Stimulated activated naive B cell treated with anti-CD40 and anti-IgM and Interleukin-4, amounts not matched to agents 10 μg/mL and 1 μg/mL and 100 μg/mL, for 72 hours (primary cell): ENCODE data around the gene MYO1B.

Source experiments
- ATAC-seq, 2 donors: fragments of 150-1000 bp; cut with Tn5 transposase; replicated peaks; 2 replicates each; pipeline ENCODE4 v1.10.0; 2021; ENCODE audit warnings: moderate library complexity in 1 of 2
- DNase-seq: peaks from one replicate; pipeline ENCODE4 v3.0.0; 2021
- H3K27ac Mint-ChIP-seq: one replicate; pipeline ENCODE4 v1.8.0; 2022; ENCODE audit warnings: mild to moderate bottlenecking, mixed read lengths
- H3K27me3 Mint-ChIP-seq, 2 donors: one replicate each; pipeline ENCODE4 v1.8.0; 2022; ENCODE audit warnings: mixed read lengths in 2 of 2
- H3K36me3 Mint-ChIP-seq, 2 donors: one replicate each; pipeline ENCODE4 v1.8.0; 2022; ENCODE audit warnings: mixed read lengths in 2 of 2, mild to moderate bottlenecking in 1 of 2
- H3K4me1 Mint-ChIP-seq, 2 donors: one replicate each; pipeline ENCODE4 v1.8.0; 2022; ENCODE audit warnings: mixed read lengths in 2 of 2, mild to moderate bottlenecking in 1 of 2
- H3K4me3 Mint-ChIP-seq, 2 donors: one replicate each; pipeline ENCODE4 v1.8.0; 2022; ENCODE audit warnings: mild to moderate bottlenecking in 2 of 2, mixed read lengths in 2 of 2, moderate library complexity in 1 of 2
- H3K9me3 Mint-ChIP-seq, 2 donors: one replicate each; pipeline ENCODE4 v1.8.0; 2022; ENCODE audit warnings: mixed read lengths in 2 of 2, mild to moderate bottlenecking in 1 of 2

The MYO1B gene

DNA sequence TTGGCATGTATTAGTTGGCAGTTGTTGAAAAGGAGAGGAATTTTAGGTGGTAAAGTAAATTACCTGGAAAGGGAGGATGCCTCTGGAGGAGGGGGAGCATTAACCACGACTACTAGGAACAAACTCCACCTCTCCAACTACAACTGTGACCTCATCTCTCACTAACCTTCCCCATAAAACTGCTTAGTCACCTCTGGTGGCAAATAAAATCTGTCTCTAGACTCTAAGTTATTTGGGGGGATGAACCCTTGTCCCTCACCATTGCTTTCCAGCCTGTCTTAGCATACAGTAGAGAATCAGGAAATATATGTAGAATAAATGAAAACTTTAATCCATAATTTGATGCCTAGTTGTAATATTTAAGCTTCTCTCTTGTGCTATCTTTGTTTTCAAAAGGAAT lies 27.6 kb upstream of the MYO1B start:
- H3K9me3 Mint-ChIP-seq: peaks cover 10 to 15% of the 10 kb centered on the region in 2 donors
- DNase-seq (no peak), ATAC-seq (no peak)

GRCh38 chr2:191218292-191218898 lies 26.8 kb upstream of the MYO1B start:
- no peak for DNase-seq
- H3K9me3 Mint-ChIP-seq: peaks cover 9 to 12% of the 10 kb centered on the region in 2 donors
- peaks cover 0 to 6% of the 10 kb centered on the region in 2 donors for H3K27me3 Mint-ChIP-seq
- H3K4me1 Mint-ChIP-seq: peaks cover 22 to 40% of the 10 kb centered on the region in 2 donors
- H3K36me3 Mint-ChIP-seq: peaks cover 2 to 13% of the 10 kb centered on the region in 2 donors
- peak; percentile 53 to 54 for ATAC-seq
- H3K27ac Mint-ChIP-seq: no peak overlapping the region
- no peak overlapping the region for H3K4me3 Mint-ChIP-seq

More for the DNA sequence above, 27.6 kb upstream of the MYO1B start:
- Mint-ChIP-seq H3K27me3 (peaks cover 0 to 6% of the 10 kb centered on the region in 2 donors), H3K4me3 (no peak overlapping the region), H3K4me1 (peaks cover 17 to 32% of the 10 kb centered on the region in 2 donors), H3K36me3 (peaks cover 2 to 13% of the 10 kb centered on the region in 2 donors), H3K27ac (no peak overlapping the region)

- ATAC-seq: peak; percentile 68 to 70
- H3K4me1 Mint-ChIP-seq: peaks cover 22 to 41% of the 10 kb centered on the region in 2 donors
- H3K4me3 Mint-ChIP-seq: no peak overlapping the region
- peaks cover 9 to 12% of the 10 kb centered on the region in 2 donors for H3K9me3 Mint-ChIP-seq
- H3K36me3 Mint-ChIP-seq: peaks cover 2 to 13% of the 10 kb centered on the region in 2 donors
- DNase-seq: no peak
- H3K27ac Mint-ChIP-seq: peak overlapping the region; percentile 9
- no peaks in the 10 kb centered on the region for H3K27me3 Mint-ChIP-seq
Observed at GRCh38 chr2:191220671-191221070, 24.5 kb upstream of the MYO1B start.

- ATAC-seq: no peak
- Mint-ChIP-seq H3K4me1 (peaks cover 22 to 41% of the 10 kb centered on the region in 2 donors), H3K9me3 (peaks cover 9 to 12% of the 10 kb centered on the region in 2 donors), H3K27me3 (no peaks in the 10 kb centered on the region), H3K36me3 (peaks cover 2 to 13% of the 10 kb centered on the region in 2 donors), H3K4me3 (no peak overlapping the region), H3K27ac (no peak overlapping the region)
- DNase-seq: no peak
Observed at GRCh38 chr2:191221666-191222065, 23.5 kb upstream of the MYO1B start.

GRCh38 chr2:191222507-191222906 lies 22.7 kb upstream of the MYO1B start:
- peak; percentile 70 to 72 for ATAC-seq
- DNase-seq: peak; percentile 40
- no peak overlapping the region for H3K27ac Mint-ChIP-seq
- no peaks in the 10 kb centered on the region for H3K27me3 Mint-ChIP-seq
- H3K9me3 Mint-ChIP-seq: peaks cover 9 to 12% of the 10 kb centered on the region in 2 donors
- H3K4me3 Mint-ChIP-seq: no peak overlapping the region
- H3K36me3 Mint-ChIP-seq: peaks cover 2 to 13% of the 10 kb centered on the region in 2 donors
- peaks cover 22 to 41% of the 10 kb centered on the region in 2 donors for H3K4me1 Mint-ChIP-seq

GRCh38 chr2:191222952-191223351 lies 22.3 kb upstream of the MYO1B start:
- peaks cover 22 to 41% of the 10 kb centered on the region in 2 donors for H3K4me1 Mint-ChIP-seq
- H3K36me3 Mint-ChIP-seq: peaks cover 2 to 13% of the 10 kb centered on the region in 2 donors
- DNase-seq: no peak
- H3K4me3 Mint-ChIP-seq: no peak overlapping the region
- no peaks in the 10 kb centered on the region for H3K27me3 Mint-ChIP-seq
- H3K9me3 Mint-ChIP-seq: peaks cover 9 to 12% of the 10 kb centered on the region in 2 donors
- no peak for ATAC-seq
- no peak overlapping the region for H3K27ac Mint-ChIP-seq

DNA sequence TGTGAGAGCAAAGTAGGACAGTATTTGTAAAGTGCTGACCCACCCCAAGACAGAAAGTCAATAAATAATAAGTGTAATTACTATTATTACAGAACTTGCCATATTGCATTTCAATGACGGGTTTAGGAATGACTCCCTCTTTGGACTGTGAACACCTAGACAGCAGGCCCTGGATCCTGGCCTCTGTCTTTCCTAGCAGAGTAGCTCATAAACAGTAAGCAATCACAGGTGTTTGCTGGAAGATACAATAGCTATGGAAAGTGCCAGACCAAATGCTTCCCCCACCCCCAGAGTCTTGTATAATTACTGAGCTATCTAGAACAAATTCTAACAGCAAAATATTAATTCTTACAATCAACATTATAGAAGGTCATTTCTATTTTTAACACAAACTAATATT lies 20.1 kb upstream of the MYO1B start:
- DNase-seq (no peak), ATAC-seq (no peak)
- Mint-ChIP-seq H3K9me3 (peaks cover 9 to 12% of the 10 kb centered on the region in 2 donors), H3K27ac (no peak overlapping the region), H3K4me3 (no peak overlapping the region), H3K36me3 (peaks cover 2 to 13% of the 10 kb centered on the region in 2 donors), H3K4me1 (peaks cover 16 to 39% of the 10 kb centered on the region in 2 donors), H3K27me3 (no peaks in the 10 kb centered on the region)

DNA sequence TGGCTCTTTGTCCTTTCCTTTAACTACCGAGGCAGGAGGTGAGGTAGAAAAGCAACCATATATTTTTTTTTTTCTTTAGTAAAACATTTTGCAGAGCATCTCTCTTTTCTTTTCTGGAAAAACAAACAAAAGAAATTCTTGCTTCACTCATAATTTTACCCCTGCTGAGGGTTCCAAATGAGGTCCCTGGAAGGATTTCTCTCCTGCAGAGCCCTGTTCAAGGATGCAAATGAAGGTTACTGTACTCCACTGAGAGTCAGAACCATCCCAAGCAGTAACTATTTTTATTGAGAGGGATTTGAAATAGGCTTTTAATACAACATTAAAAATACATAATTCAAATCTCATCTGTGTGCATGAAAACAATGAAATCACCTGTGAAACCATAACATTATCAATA lies 19.5 kb upstream of the MYO1B start:
- Mint-ChIP-seq H3K27ac (no peak overlapping the region), H3K36me3 (peaks cover 2 to 9% of the 10 kb centered on the region in 2 donors), H3K4me1 (peaks cover 10 to 34% of the 10 kb centered on the region in 2 donors), H3K4me3 (no peak overlapping the region), H3K27me3 (no peaks in the 10 kb centered on the region), H3K9me3 (peaks cover 6 to 7% of the 10 kb centered on the region in 2 donors)
- no peak for ATAC-seq
- DNase-seq: no peak

- H3K4me1 Mint-ChIP-seq: peaks cover 8 to 29% of the 10 kb centered on the region in 2 donors
- no peak overlapping the region for H3K27ac Mint-ChIP-seq
- H3K4me3 Mint-ChIP-seq: no peak overlapping the region
- ATAC-seq (no peak), DNase-seq (no peak)
- H3K27me3 Mint-ChIP-seq: no peaks in the 10 kb centered on the region
- H3K36me3 Mint-ChIP-seq: peaks cover 0 to 4% of the 10 kb centered on the region in 2 donors
- peaks cover 4 to 6% of the 10 kb centered on the region in 2 donors for H3K9me3 Mint-ChIP-seq
Observed at GRCh38 chr2:191226196-191226595, 19.0 kb upstream of the MYO1B start.

- Mint-ChIP-seq H3K27ac (no peak overlapping the region), H3K9me3 (no peaks in the 10 kb centered on the region), H3K4me1 (peaks cover 0 to 10% of the 10 kb centered on the region in 2 donors), H3K4me3 (no peak overlapping the region), H3K27me3 (no peaks in the 10 kb centered on the region), H3K36me3 (no peaks in the 10 kb centered on the region)
- ATAC-seq (peak; percentile 68 to 69), DNase-seq (no peak)
Observed at GRCh38 chr2:191228333-191228732, 16.9 kb upstream of the MYO1B start.

DNA sequence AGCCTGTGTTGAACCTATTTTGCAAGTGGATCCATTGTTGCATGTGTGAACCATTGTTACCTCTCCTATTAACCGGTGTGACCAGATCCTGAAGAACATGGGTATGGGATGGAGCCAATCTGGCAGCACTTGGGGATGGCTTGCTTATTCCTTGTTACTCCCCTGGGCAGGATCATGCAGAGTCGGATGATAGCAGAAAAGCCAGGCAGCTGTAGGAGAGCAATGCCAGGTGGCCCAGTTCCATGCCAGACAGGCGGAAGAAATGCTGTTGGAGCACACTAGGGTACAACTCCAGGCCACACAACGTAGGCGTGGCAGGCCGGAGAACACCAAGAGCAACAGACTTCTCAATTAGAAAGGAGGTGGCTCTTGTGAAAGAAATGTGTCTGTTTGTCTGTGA lies 16.3 kb upstream of the MYO1B start:
- Mint-ChIP-seq H3K4me1 (peaks cover 1 to 9% of the 10 kb centered on the region in 2 donors), H3K27me3 (no peaks in the 10 kb centered on the region), H3K9me3 (no peaks in the 10 kb centered on the region), H3K4me3 (no peak overlapping the region), H3K27ac (no peak overlapping the region), H3K36me3 (no peaks in the 10 kb centered on the region)
- DNase-seq: no peak
- ATAC-seq: no peak

DNA sequence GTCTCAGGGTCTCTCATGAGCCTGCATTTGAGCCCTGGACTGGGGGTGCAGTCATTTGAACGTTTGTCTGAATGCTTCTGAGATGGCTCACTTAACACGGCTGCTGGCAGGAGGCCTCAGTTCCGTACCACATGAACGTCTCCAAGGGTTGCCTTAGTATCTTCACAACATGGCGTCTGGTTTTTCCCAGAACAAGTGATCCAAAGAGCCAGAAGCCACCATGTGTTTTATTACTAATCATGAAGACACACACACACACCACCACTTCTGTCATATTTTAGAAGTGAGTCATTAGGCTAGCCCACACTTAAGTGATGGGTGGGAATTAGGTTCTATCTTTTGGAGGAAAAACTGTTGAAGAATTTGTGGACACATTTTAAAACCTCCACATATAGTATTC lies 15.0 kb upstream of the MYO1B start:
- Mint-ChIP-seq H3K4me3 (no peak overlapping the region), H3K9me3 (no peaks in the 10 kb centered on the region), H3K27ac (no peak overlapping the region), H3K27me3 (no peaks in the 10 kb centered on the region), H3K4me1 (peaks cover 1 to 9% of the 10 kb centered on the region in 2 donors), H3K36me3 (no peaks in the 10 kb centered on the region)
- DNase-seq (no peak), ATAC-seq (no peak)

DNA sequence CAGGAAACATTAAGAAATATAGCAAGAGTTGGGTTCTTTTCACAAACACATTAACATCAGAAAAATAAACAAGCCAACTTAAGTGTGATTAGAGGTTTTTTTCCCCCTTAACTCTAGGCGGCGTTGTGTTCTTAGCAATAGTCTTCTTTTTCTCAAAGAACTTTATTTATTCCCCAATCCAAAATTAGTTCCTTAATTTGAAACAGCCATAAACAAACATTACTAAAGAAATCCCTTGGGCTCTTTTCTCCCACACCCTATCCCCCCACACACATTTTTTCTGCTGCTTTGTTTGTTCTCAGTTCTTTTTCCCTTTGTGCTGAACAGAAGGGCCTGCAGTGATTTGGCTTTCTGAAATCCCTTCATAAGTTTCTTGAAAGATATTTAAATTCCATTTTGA lies 13.2 kb upstream of the MYO1B start:
- Mint-ChIP-seq H3K4me3 (no peak overlapping the region), H3K27me3 (no peaks in the 10 kb centered on the region), H3K4me1 (peaks cover 1 to 9% of the 10 kb centered on the region in 2 donors)

GRCh38 chr2:191233533-191233932 lies 11.7 kb upstream of the MYO1B start:
- Mint-ChIP-seq H3K9me3 (no peaks in the 10 kb centered on the region), H3K36me3 (no peaks in the 10 kb centered on the region), H3K4me1 (peaks cover 1 to 4% of the 10 kb centered on the region in 2 donors), H3K27ac (no peak overlapping the region), H3K27me3 (no peaks in the 10 kb centered on the region), H3K4me3 (no peak overlapping the region)
- DNase-seq: no peak
- no peak for ATAC-seq

More for the DNA sequence above, 13.2 kb upstream of the MYO1B start:
- ATAC-seq (no peak), DNase-seq (no peak)
- H3K27ac Mint-ChIP-seq: no peak overlapping the region
- H3K9me3 Mint-ChIP-seq: no peaks in the 10 kb centered on the region
- H3K36me3 Mint-ChIP-seq: no peaks in the 10 kb centered on the region

DNA sequence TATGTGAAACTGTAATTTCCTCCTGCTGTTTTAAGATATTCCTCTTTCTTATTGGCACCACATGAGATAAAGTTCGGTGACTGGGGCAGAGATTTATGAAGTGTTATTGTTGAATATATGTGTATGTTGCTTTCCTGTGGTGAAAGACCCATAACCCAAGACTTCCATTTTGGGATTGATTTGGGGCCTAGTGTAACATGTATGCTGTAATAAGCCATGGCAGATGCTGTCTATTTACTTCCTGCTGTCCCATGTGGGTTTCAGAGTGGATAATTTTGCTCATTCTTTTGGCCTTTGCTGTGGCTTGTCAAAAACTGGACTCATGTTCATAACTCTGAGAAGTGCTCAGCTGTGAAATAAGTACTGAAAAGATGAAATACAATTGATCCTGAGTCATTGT lies 10.8 kb upstream of the MYO1B start:
- no peaks in the 10 kb centered on the region for H3K36me3 Mint-ChIP-seq
- no peak for DNase-seq
- ATAC-seq: peak in 1 of 2 donors; percentile 14
- peaks cover 0 to 1% of the 10 kb centered on the region in 2 donors for H3K4me1 Mint-ChIP-seq
- H3K9me3 Mint-ChIP-seq: no peaks in the 10 kb centered on the region
- no peak overlapping the region for H3K27ac Mint-ChIP-seq
- H3K4me3 Mint-ChIP-seq: no peak overlapping the region
- H3K27me3 Mint-ChIP-seq: no peaks in the 10 kb centered on the region
